Stimulated activated CD8-positive, alpha-beta memory T cell treated with anti-CD3 and anti-CD28 coated beads, Interleukin-2, amount 100 ng/mL, for 1 hour (primary cell): ENCODE data around the gene SESN3.

ENCODE experiments used
- DNase-seq, 2 donors: peaks; one replicate each; pipeline ENCODE4 v3.0.0-alpha.2; 2020; ENCODE audit warnings: low read depth in 2 of 2

Gene SESN3

GRCh38 chr11:95123556-95123955 is 107.4 kb downstream of the SESN3 start:
- no peak for DNase-seq

- DNase-seq, result no peak
Observed at GRCh38 chr11:95121698-95122097, 109.3 kb downstream of the SESN3 start.

GRCh38 chr11:95119361-95120060 is 111.5 kb downstream of the SESN3 start:
- no peak for DNase-seq

GRCh38 chr11:95115597-95115996 is 115.4 kb downstream of the SESN3 start:
- DNase-seq, result no peak
